Endothelial cell (in vitro differentiated cells): ENCODE results near the gene CD69. TPM values are rescaled to one million over a fixed set of nuclear protein-coding genes. Genes with fewer than 3 reads are reported as not detected.

Source experiments
- DNase-seq: peaks from one replicate; pipeline ENCODE4 v3.0.0; 2021; ENCODE audit warnings: low spot score
- H3K27ac Mint-ChIP-seq: one replicate; pipeline ENCODE4 v1.8.0; 2021; ENCODE audit warnings: mixed read lengths, inconsistent platforms; ENCODE audit not compliant: unreplicated experiment
- H3K27me3 Mint-ChIP-seq: one replicate; pipeline ENCODE4 v1.8.0; 2021; ENCODE audit warnings: mild to moderate bottlenecking, moderate library complexity, mixed read lengths, inconsistent platforms; ENCODE audit not compliant: unreplicated experiment
- H3K36me3 Mint-ChIP-seq: one replicate; pipeline ENCODE4 v1.8.0; 2021; ENCODE audit warnings: mild to moderate bottlenecking, low read depth, mixed read lengths, inconsistent platforms; ENCODE audit not compliant: unreplicated experiment
- H3K4me1 Mint-ChIP-seq: one replicate; pipeline ENCODE4 v1.8.0; 2021; ENCODE audit warnings: mild to moderate bottlenecking, mixed read lengths, inconsistent platforms; ENCODE audit not compliant: unreplicated experiment
- H3K4me3 Mint-ChIP-seq: one replicate; pipeline ENCODE4 v1.8.0; 2021; ENCODE audit warnings: mild to moderate bottlenecking, mixed read lengths, inconsistent platforms; ENCODE audit not compliant: unreplicated experiment
- H3K9me3 Mint-ChIP-seq: one replicate; pipeline ENCODE4 v1.8.0; 2021; ENCODE audit warnings: mixed read lengths, inconsistent platforms; ENCODE audit not compliant: unreplicated experiment
- CTCF ChIP-seq: fragments of 200-600 bp; sonication (generic); IDR thresholded peaks from one replicate; pipeline ENCODE4 v1.5.0; 2021; ENCODE audit warnings: antibody characterized with exemption; ENCODE audit not compliant: unreplicated experiment
- total RNA-seq: library from RNA; stranded (reverse); fragmentation: NEBNext Ultra II Directional; extraction: Animal tissue kit (Norgen Biotek cat#: 25700); gene quantifications from one replicate; pipeline ENCODE4 v1.2.1, GENCODE V29; 2021; ENCODE audit not compliant: unreplicated experiment

Gene CD69
- total RNA-seq, 1 donor from 2014 or later = 0.69 TPM

GRCh38 chr12:9757433-9758025 is 3.2 kb downstream of the CD69 start:
- DNase-seq = no peak
- Mint-ChIP-seq H3K4me3 (no peak overlapping the region), H3K27ac (no peak overlapping the region), H3K4me1 (peaks cover 13% of the 10 kb centered on the region), H3K27me3 (no peaks in the 10 kb centered on the region), H3K36me3 (no peaks in the 10 kb centered on the region), H3K9me3 (no peaks in the 10 kb centered on the region)
- no peak for TF ChIP-seq CTCF

- Mint-ChIP-seq H3K27me3 (no peaks in the 10 kb centered on the region), H3K27ac (no peak overlapping the region), H3K36me3 (no peaks in the 10 kb centered on the region), H3K9me3 (no peaks in the 10 kb centered on the region), H3K4me1 (peaks cover 13% of the 10 kb centered on the region), H3K4me3 (no peak overlapping the region)
- DNase-seq = no peak
- no peak for TF ChIP-seq CTCF
Measured at GRCh38 chr12:9756706-9757105, 4.0 kb downstream of the CD69 start.

- no peak for DNase-seq
- Mint-ChIP-seq H3K9me3 (no peaks in the 10 kb centered on the region), H3K27ac (no peak overlapping the region), H3K27me3 (no peaks in the 10 kb centered on the region), H3K36me3 (no peaks in the 10 kb centered on the region), H3K4me1 (peaks cover 8% of the 10 kb centered on the region), H3K4me3 (no peak overlapping the region)
- TF ChIP-seq CTCF = no peak
Measured at GRCh38 chr12:9756170-9756569, 4.5 kb downstream of the CD69 start.

DNA sequence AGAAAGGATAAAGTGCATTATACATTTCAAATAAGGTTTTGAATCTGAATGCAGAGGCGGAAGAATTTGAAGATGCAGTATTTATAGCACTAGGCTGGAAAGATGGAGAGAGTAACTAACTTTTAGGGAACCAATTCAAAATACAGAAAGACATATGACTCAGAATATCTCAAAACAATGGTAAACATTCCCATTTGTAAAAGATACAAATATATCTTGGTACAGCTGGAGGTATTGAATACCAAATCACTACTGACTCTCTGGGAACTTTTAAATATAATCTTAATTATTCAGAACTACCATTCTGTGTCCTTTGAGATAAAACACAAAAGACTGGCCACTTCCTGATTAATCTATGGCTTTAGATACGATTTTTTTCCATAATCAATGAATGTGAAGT is 5.1 kb downstream of the CD69 start:
- H3K27ac Mint-ChIP-seq = no peak overlapping the region
- H3K4me1 Mint-ChIP-seq = peaks cover 4% of the 10 kb centered on the region
- no peaks in the 10 kb centered on the region for H3K9me3 Mint-ChIP-seq
- no peak overlapping the region for H3K4me3 Mint-ChIP-seq
- no peaks in the 10 kb centered on the region for H3K27me3 Mint-ChIP-seq
- DNase-seq = no peak
- no peak for TF ChIP-seq CTCF
- no peaks in the 10 kb centered on the region for H3K36me3 Mint-ChIP-seq

DNA sequence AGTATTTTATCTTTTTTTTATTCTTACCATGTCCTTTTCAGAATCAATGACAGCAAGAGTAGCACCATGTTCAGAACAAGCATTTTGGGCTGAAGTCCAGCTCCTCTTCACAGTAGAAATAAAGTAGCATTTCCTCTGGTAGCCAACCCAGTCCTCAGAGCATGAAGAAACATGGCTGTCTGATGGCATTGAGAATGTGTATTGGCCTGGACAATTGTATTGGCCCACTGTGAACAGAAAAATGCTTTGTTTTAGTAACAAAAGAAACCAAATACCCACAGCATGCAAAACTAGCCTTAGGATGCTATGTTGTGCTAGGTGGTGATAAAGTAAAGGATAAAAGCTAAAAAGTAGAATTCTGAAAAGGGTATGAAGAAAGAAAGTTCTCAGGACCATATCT is 5.7 kb downstream of the CD69 start:
- peaks cover 4% of the 10 kb centered on the region for H3K4me1 Mint-ChIP-seq

More for the DNA sequence above, 5.7 kb downstream of the CD69 start:
- DNase-seq = no peak
- no peaks in the 10 kb centered on the region for H3K9me3 Mint-ChIP-seq
- no peak overlapping the region for H3K27ac Mint-ChIP-seq
- no peak for TF ChIP-seq CTCF
- H3K4me3 Mint-ChIP-seq = no peak overlapping the region
- no peaks in the 10 kb centered on the region for H3K36me3 Mint-ChIP-seq
- no peaks in the 10 kb centered on the region for H3K27me3 Mint-ChIP-seq
